K562 (cell line): ENCODE results near the gene MINDY4. TPM values are rescaled to one million over a fixed set of nuclear protein-coding genes. Genes with fewer than 3 reads are reported as not detected.

ENCODE experiments used
- ATAC-seq: fragments of 200-7000 bp; cut with Tn5 transposase; 3 replicates; pipeline ENCODE4 v1.9.1; 2020; ENCODE audit warnings: moderate library complexity
- BruUV-seq: library from RNA; stranded (reverse); fragments of 400-500 nt; replicated peaks from 2 replicates; lab custom pipeline; 2021; lab: Mats Ljungman, UMichigan
- CTCF ChIA-PET: fragments of 300-600 bp; formaldehyde crosslinking; extraction: SDS; loops from one replicate; lab custom pipeline; 2021; ENCODE audit warnings: low intra/inter-chr PET ratio; lab: Yijun Ruan, JAX
- POLR2A ChIA-PET: fragments of 300-600, 350-650 bp; sonication (Branson Sonifier 250); formaldehyde crosslinking; extraction: SDS; loops from one replicate; lab custom pipeline; 2021; ENCODE audit warnings: antibody characterized with exemption, inconsistent platforms; lab: Yijun Ruan, JAX
- DNase-seq, 4 experiments: peaks; one replicate each; pipeline versions ENCODE4 v3.0.0 to v3.0.0-alpha.2; 2011 to 2018; ENCODE audit warnings: low spot score in 3 of 4, mixed read lengths in 3 of 4; ENCODE audit errors: extremely low read depth in 1 of 4
- FAIRE-seq: peaks from 2 replicates; lab custom pipeline; 2011; peaks lifted over from hg19 to GRCh38; lab: Jason Lieb, UNC
- H2AFZ ChIP-seq: 2 replicates; pipeline ENCODE4 v1.6.0; 2011; ENCODE audit warnings: low read depth, low read length, control low read depth, inconsistent platforms
- H3K27ac ChIP-seq: fragments of 200-600 bp; 3 replicates; pipeline ENCODE4 v1.8.0; 2011; ENCODE audit warnings: low read depth, mild to moderate bottlenecking, control low read depth, inconsistent platforms, low read length, moderate library complexity, mixed read lengths; ENCODE audit errors: extremely low read depth
- H3K27me3 ChIP-seq, 2 experiments: fragments of 300-600 bp in 1 of 2; 2 replicates in 1 of 2; 3 replicates in 1 of 2; pipeline versions ENCODE4 v1.6.0 to v1.8.0; 2011; ENCODE audit warnings: inconsistent platforms in 2 of 2, low read length in 2 of 2, mild to moderate bottlenecking in 1 of 2, mixed read lengths in 1 of 2, moderate library complexity in 1 of 2; ENCODE audit not compliant: control insufficient read depth in 2 of 2, insufficient read depth in 2 of 2
- H3K36me3 ChIP-seq: fragments of 300-600 bp; 3 replicates; pipeline ENCODE4 v1.8.0; 2011; ENCODE audit warnings: mild to moderate bottlenecking, low read length, inconsistent platforms; ENCODE audit not compliant: control insufficient read depth, insufficient read depth
- H3K4me1 ChIP-seq, 2 experiments: fragments of 200-600 bp in 1 of 2; replicated peaks in 1 of 2; 2 replicates in 1 of 2; 3 replicates in 1 of 2; pipeline versions ENCODE4 v1.5.1 to v1.8.0; 2011; ENCODE audit warnings: inconsistent platforms in 2 of 2, low read length in 2 of 2, mild to moderate bottlenecking in 1 of 2, mixed read lengths in 1 of 2, moderate library complexity in 1 of 2; ENCODE audit not compliant: control insufficient read depth in 2 of 2, insufficient read depth in 2 of 2
- H3K4me2 ChIP-seq: 2 replicates; pipeline ENCODE4 v1.6.1; 2011; ENCODE audit warnings: low read length, control low read depth, inconsistent platforms, mixed read lengths; ENCODE audit not compliant: insufficient read depth
- H3K4me3 ChIP-seq: fragments of 200-600 bp; sonication (generic), shearing (Covaris generic); 2 replicates; pipeline ENCODE4 v1.5.1; 2016; ENCODE audit warnings: control low read depth, inconsistent platforms
- H3K79me2 ChIP-seq: fragments of 200-600 bp; 3 replicates; pipeline ENCODE4 v1.8.0; 2011; ENCODE audit warnings: low read length, inconsistent platforms; ENCODE audit not compliant: control insufficient read depth, insufficient read depth
- H3K9ac ChIP-seq, 2 experiments: 2 replicates each; pipeline versions ENCODE4 v1.6.0 to v1.6.1; 2011; ENCODE audit warnings: low read depth in 2 of 2, low read length in 2 of 2, control low read depth in 1 of 2, inconsistent platforms in 1 of 2, mild to moderate bottlenecking in 1 of 2, mixed read lengths in 1 of 2; ENCODE audit not compliant: insufficient read depth in 1 of 2
- H3K9me1 ChIP-seq: one replicate; pipeline ENCODE4 v1.6.0; 2011; ENCODE audit warnings: inconsistent platforms, mild to moderate bottlenecking, low read length, moderate library complexity; ENCODE audit not compliant: control insufficient read depth, insufficient read depth
- H3K9me3 ChIP-seq: replicated peaks from 2 replicates; pipeline ENCODE4 v1.5.1; 2011; ENCODE audit warnings: low read depth, low read length, inconsistent platforms; ENCODE audit not compliant: control insufficient read depth, insufficient read depth
- H4K20me1 ChIP-seq: replicated peaks from 2 replicates; pipeline ENCODE4 v1.6.1; 2011; ENCODE audit warnings: low read length, inconsistent platforms, mixed read lengths; ENCODE audit not compliant: control insufficient read depth, insufficient read depth
- ATF1 ChIP-seq, 2 experiments: fragments of 450-650 bp in 1 of 2; IDR thresholded peaks; 2 replicates each; pipeline ENCODE4 v1.6.1; 2016; ENCODE audit warnings: missing compliant biosample characterization in 1 of 2, missing genetic modification characterization in 1 of 2
- CTBP1 ChIP-seq: fragments of 450-650 bp; IDR thresholded peaks from 2 replicates; pipeline ENCODE4 v1.6.1; 2016; ENCODE audit warnings: borderline replicate concordance
- KDM4B ChIP-seq, 2 experiments: fragments of 450-650 bp in 1 of 2; sonication (generic) in 1 of 2; IDR thresholded peaks; 2 replicates each; pipeline ENCODE4 v1.6.1; 2016 to 2017; ENCODE audit warnings: borderline replicate concordance in 2 of 2, antibody characterized with exemption in 1 of 2, low read depth in 1 of 2, mild to moderate bottlenecking in 1 of 2
- TAF7 ChIP-seq: fragments of 450-650 bp; IDR thresholded peaks from 2 replicates; pipeline ENCODE4 v1.6.1; 2016; ENCODE audit warnings: missing genetic modification characterization, missing compliant biosample characterization
- TCFL5 ChIP-seq: fragments of 250-450 bp; sonication (Bioruptor Pico); conservative IDR thresholded peaks from 2 replicates; pipeline ENCODE4 v1.6.1; 2021; ENCODE audit warnings: mild to moderate bottlenecking, moderate library complexity, matching md5 sums
- TFE3 ChIP-seq: fragments of 450-650 bp; formaldehyde crosslinking; IDR thresholded peaks from 2 replicates; pipeline ENCODE4 v1.4.0; 2020; ENCODE audit warnings: mild to moderate bottlenecking, mixed read lengths
- ZBTB49 ChIP-seq: sonication (generic); formaldehyde crosslinking; IDR thresholded peaks from 2 replicates; pipeline ENCODE4 v1.8.0; 2022; ENCODE audit warnings: missing genetic modification reagents, mild to moderate bottlenecking, borderline replicate concordance
- ZBTB7A ChIP-seq: IDR thresholded peaks from 2 replicates; pipeline ENCODE4 v1.6.1; 2011; ENCODE audit warnings: low read depth, mild to moderate bottlenecking, low read length, moderate library complexity, borderline replicate concordance; ENCODE audit not compliant: control insufficient read depth
- ZMIZ1 ChIP-seq, 2 experiments: fragments of 150-350 bp in 1 of 2; IDR thresholded peaks; 2 replicates each; pipeline ENCODE4 v1.6.1; 2012 to 2016; ENCODE audit warnings: low read depth in 2 of 2, low read length in 2 of 2, mild to moderate bottlenecking in 1 of 2, moderate library complexity in 1 of 2
- ZNF146 ChIP-seq: IDR thresholded peaks from one replicate; pipeline ENCODE4 v1.6.1; 2018; ENCODE audit warnings: missing compliant biosample characterization; ENCODE audit not compliant: unreplicated experiment
- ZNF77 ChIP-seq: fragments of 250-450 bp; sonication (Bioruptor Pico); IDR thresholded peaks from 2 replicates; pipeline ENCODE4 v1.5.0; 2020
- WGBS: fragments of 100-300 bp; shearing (Covaris generic); methylation state at CpG from one replicate; pipeline ENCODE4 v1.1.6; 2016; ENCODE audit warnings: low coverage, mixed read lengths; ENCODE audit not compliant: insufficient coverage; ENCODE audit errors: missing lambda C conversion rate; 5-methylcytosine and 5-hydroxymethylcytosine counted together
- in situ Hi-C: fragments of 300-500 bp; cut with MboI; formaldehyde crosslinking; loops from 4 replicates; pipeline ENCODE4 v1.15.0; 2018; ENCODE audit warnings: inconsistent platforms, mixed read lengths
- intact Hi-C: fragments of 100-400 bp; cut with micrococcal nuclease; formaldehyde crosslinking; loops from 2 replicates; pipeline ENCODE4 v1.14.2; 2022
- polyA plus RNA-seq, 8 experiments: library from polyadenylated mRNA; depleted of rRNA in 4 of 8; stranded (reverse) in 5 of 8; unstranded in 3 of 8; fragments of >200 nt; fragmentation: Nextera tagmentation in 2 of 8; fragmentation: Illumina TruSeq in 1 of 8; extraction: Ambion mirVana in 2 of 8; extraction: Trizol in 1 of 8; gene quantifications; 2 replicates each; pipeline versions ENCODE4 v1.2.1 to v1.2.3, GENCODE V29; 2011 to 2014; ENCODE audit warnings: inconsistent platforms in 1 of 8, missing spikeins in 1 of 8
- total RNA-seq, 7 experiments: library from RNA; depleted of rRNA in 6 of 7; stranded (reverse); fragments of >200 nt in 6 of 7; fragmentation: Illumina TruSeq in 2 of 7; extraction: Trizol in 2 of 7; gene quantifications; 2 replicates each; pipeline versions ENCODE4 v1.2.1 to v1.2.3, GENCODE V29; 2011 to 2021; ENCODE audit warnings: low replicate concordance in 1 of 7

The MINDY4 gene
- total and polyA plus RNA-seq, 9 of the 15 experiments (the other 6 are each of a cell fraction or from before 2014, with no cell fraction given), result 2.1 to 16.7 (median 11.0) TPM

GRCh38 chr7:30851651-30852307, 80.6 kb downstream of the MINDY4 start:
- H3K4me2 ChIP-seq, result no peak overlapping the region
- H3K4me3 ChIP-seq, result no peak overlapping the region
- DNase-seq, result no peak
- intact Hi-C loops (no loop called here), in situ Hi-C loops (no loop called here)
- H3K79me2 ChIP-seq, result no peaks in the 10 kb centered on the region
- peaks cover 6% of the 10 kb centered on the region; the same call in 1 of the 3 replicates for H3K36me3 ChIP-seq
- H2AFZ ChIP-seq, result no peak overlapping the region
- H3K9me3 ChIP-seq, result no peaks in the 10 kb centered on the region
- TF ChIP-seq ZBTB7A (no peak), TFE3 (CRISPR knock-in tag) (no peak), CTBP1 (no peak), ZNF77 (CRISPR knock-in tag) (no peak), ZNF146 (CRISPR knock-in tag) (no peak), KDM4B (IDR thresholded peaks at IDR 0.05; ENCODE audit: borderline replicate concordance in 2 of 2, low read depth in 1 of 2) (no peak), ZBTB49 (CRISPR knock-in tag) (no peak), ZMIZ1 (IDR thresholded peaks at IDR 0.05; ENCODE audit: low read depth in 2 of 2, low read length in 2 of 2) (no peak), TCFL5 (no peak), ATF1 (CRISPR knock-in tag; IDR thresholded peaks at IDR 0.05) (no peak), ATF1 (tag; IDR thresholded peaks at IDR 0.05) (no peak), TAF7 (no peak)
- no peak for ATAC-seq
- no peaks in the 10 kb centered on the region for H4K20me1 ChIP-seq
- H3K9me1 ChIP-seq, result no peaks in the 10 kb centered on the region
- H3K27me3 ChIP-seq, result no peaks in the 10 kb centered on the region
- 73% methylated on average over 10 of the region's 12 CpGs for WGBS
- peaks cover 0 to 9% of the 10 kb centered on the region in 2 experiments; a peak in 1 of 5 replicates for H3K4me1 ChIP-seq
- no peak overlapping the region for H3K27ac ChIP-seq
- no peak overlapping the region for H3K9ac ChIP-seq
- ChIA-PET CTCF (no interaction called here), POLR2A (interaction anchor here (0.5 to 1.1 kb wide), 2 partner anchors 12 to 81 kb away, joined by 3 read pairs; no protein-coding TSS in a partner anchor)
- no peak for FAIRE-seq
- no TSS peak for BruUV-seq
